K562 treated with DMSO at 1 percent for 4 hours (cell line): ENCODE results near the gene RANGAP1. TPM values are rescaled to one million over a fixed set of nuclear protein-coding genes. Genes with fewer than 3 reads are reported as not detected.

Source experiments
- total RNA-seq: library from RNA; unstranded; fragments of 300-600 nt; gene quantifications from 2 replicates; pipeline ENCODE4 v1.2.3, GENCODE V29; 2022; ENCODE audit not compliant: insufficient read depth

Gene RANGAP1
- total RNA-seq: 95.8 and 110 TPM in 2 replicates

GRCh38 chr22:41285820-41286638 lies at the start of gene RANGAP1:
Gene RANGAP1, minus strand, starts transcription at chr22:41286187. Its CDS starts 5,143 bp downstream, at chr22:41281044.

GRCh38 chr22:41301085-41302020 lies 15.4 kb upstream of the RANGAP1 start, which contains the start of gene ZC3H7B:
Gene ZC3H7B, plus strand, starts transcription at chr22:41301525. Its CDS starts 19,136 bp downstream, at chr22:41320661.

GRCh38 chr22:41240377-41241132 lies 45.4 kb downstream of the RANGAP1 start, which contains the start of gene CHADL:
Gene CHADL, minus strand, starts transcription at chr22:41240931. Its CDS starts 50 bp downstream, at chr22:41240881.

GRCh38 chr22:41204992-41205900 lies 80.7 kb downstream of the RANGAP1 start, which contains the start of gene L3MBTL2:
Gene L3MBTL2, plus strand, starts transcription at chr22:41205312. Its CDS starts 51 bp downstream, at chr22:41205363.

Other genes with a start within 250 kb of the RANGAP1 start
- 20.9 and 22.3 TPM in 2 replicates for gene EP300, start 193.6 kb downstream of the RANGAP1 start, total RNA-seq
- 8.4 and 12.0 TPM in 2 replicates for gene L3MBTL2, start 80.9 kb downstream of the RANGAP1 start, total RNA-seq
- gene CHADL, start 45.3 kb downstream of the RANGAP1 start, total RNA-seq: not detected in 2 replicates
- 32.3 and 35.7 TPM in 2 replicates for gene ZC3H7B, start 15.3 kb upstream of the RANGAP1 start, total RNA-seq
- gene TEF, start 95.8 kb upstream of the RANGAP1 start, total RNA-seq: 0.61 and 1.2 TPM in 2 replicates
- gene TOB2, start 160.6 kb upstream of the RANGAP1 start, total RNA-seq: 14.3 and 18.5 TPM in 2 replicates
- gene PHF5A, start 182.5 kb upstream of the RANGAP1 start, total RNA-seq: 47.3 and 52.8 TPM in 2 replicates
- gene ACO2, start 182.9 kb upstream of the RANGAP1 start, total RNA-seq: 87.5 and 99.7 TPM in 2 replicates